ENCODE measurements around the gene CRAT. TPM values are rescaled to one million over a fixed set of nuclear protein-coding genes. Genes with fewer than 3 reads are reported as not detected.

CRAT gene
- total RNA-seq, 1 donor from 2014 or later, result 10.1 TPM

GRCh38 chr9:129149442-129149841 lies 38.8 kb upstream of the CRAT start:
- no peaks in the 10 kb centered on the region for H3K9me3 Mint-ChIP-seq
- no peak overlapping the region for H3K9ac ChIP-seq
- H3F3A ChIP-seq (ENCODE audit: low read depth), result peaks cover 14% of the 10 kb centered on the region
- no peak overlapping the region for H3K4me2 ChIP-seq
- H3K9me3 ChIP-seq (ENCODE audit: low read depth), result no peaks in the 10 kb centered on the region
- no peak for DNase-seq (ENCODE audit: low spot score)
- no peak overlapping the region for H2AFZ ChIP-seq (replicated peaks)
- H3K27ac Mint-ChIP-seq, result peak overlapping the region; percentile 58
- peaks cover 30% of the 10 kb centered on the region for H3K4me1 Mint-ChIP-seq
- peaks cover 16% of the 10 kb centered on the region for H3K4me1 ChIP-seq
- H3K4me3 ChIP-seq, result no peak overlapping the region
- H3K27me3 ChIP-seq, result no peaks in the 10 kb centered on the region
- no peaks in the 10 kb centered on the region for H3K36me3 ChIP-seq
- H3K27me3 Mint-ChIP-seq (ENCODE audit: insufficient read depth, low read depth), result peaks cover 10% of the 10 kb centered on the region
- no peaks in the 10 kb centered on the region for H3K79me2 ChIP-seq (ENCODE audit: low read depth)
- no peak overlapping the region for H3K27ac ChIP-seq
- H3K36me3 Mint-ChIP-seq, result peaks cover 15% of the 10 kb centered on the region
- H3K4me3 Mint-ChIP-seq, result peak overlapping the region; percentile 21
- peaks cover 24% of the 10 kb centered on the region for H4K20me1 ChIP-seq (ENCODE audit: low read depth)
- TF ChIP-seq EZH2 (IDR thresholded peaks at IDR 0.05) (no peak), CTCF (IDR thresholded peaks at IDR 0.05) (no peak), EZH2phosphoT487 (IDR thresholded peaks at IDR 0.05) (no peak)

GRCh38 chr9:129148463-129149204 lies 38.0 kb upstream of the CRAT start:
- peaks cover 33% of the 10 kb centered on the region for H3K4me1 Mint-ChIP-seq
- H3K27ac ChIP-seq, result no peak overlapping the region
- H3K9me3 ChIP-seq (ENCODE audit: low read depth), result no peaks in the 10 kb centered on the region
- H3K27ac Mint-ChIP-seq, result no peak overlapping the region
- H4K20me1 ChIP-seq (ENCODE audit: low read depth), result peaks cover 24% of the 10 kb centered on the region
- DNase-seq (ENCODE audit: low spot score), result no peak
- H3K36me3 ChIP-seq, result no peaks in the 10 kb centered on the region
- no peaks in the 10 kb centered on the region for H3K27me3 ChIP-seq
- H3K9me3 Mint-ChIP-seq, result no peaks in the 10 kb centered on the region
- no peak overlapping the region for H3K4me2 ChIP-seq
- no peak overlapping the region for H3K9ac ChIP-seq
- peaks cover 20% of the 10 kb centered on the region for H3K36me3 Mint-ChIP-seq
- H3K4me3 Mint-ChIP-seq, result peak overlapping the region; percentile 61
- H3F3A ChIP-seq (ENCODE audit: low read depth), result peaks cover 14% of the 10 kb centered on the region
- H3K79me2 ChIP-seq (ENCODE audit: low read depth), result peaks cover 6% of the 10 kb centered on the region
- H3K4me3 ChIP-seq, result no peak overlapping the region
- peaks cover 11% of the 10 kb centered on the region for H3K27me3 Mint-ChIP-seq (ENCODE audit: insufficient read depth, low read depth)
- TF ChIP-seq EZH2 (IDR thresholded peaks at IDR 0.05), result no peak
- no peak for TF ChIP-seq EZH2phosphoT487 (IDR thresholded peaks at IDR 0.05)
- TF ChIP-seq CTCF (IDR thresholded peaks at IDR 0.05), result no peak
- H3K4me1 ChIP-seq, result peaks cover 19% of the 10 kb centered on the region
- no peak overlapping the region for H2AFZ ChIP-seq (replicated peaks)

- Mint-ChIP-seq H3K27ac (peak overlapping the region; percentile 89), H3K36me3 (peaks cover 17% of the 10 kb centered on the region), H3K4me3 (no peak overlapping the region), H3K9me3 (no peaks in the 10 kb centered on the region), H3K27me3 (ENCODE audit: insufficient read depth, low read depth) (peaks cover 14% of the 10 kb centered on the region), H3K4me1 (peaks cover 50% of the 10 kb centered on the region)
- Histone ChIP-seq H3K4me1 (peaks cover 34% of the 10 kb centered on the region), H3K9me3 (ENCODE audit: low read depth) (no peaks in the 10 kb centered on the region), H3K79me2 (ENCODE audit: low read depth) (peaks cover 25% of the 10 kb centered on the region), H4K20me1 (ENCODE audit: low read depth) (peaks cover 24% of the 10 kb centered on the region), H3K27me3 (no peaks in the 10 kb centered on the region), H3F3A (ENCODE audit: low read depth) (peaks cover 16% of the 10 kb centered on the region), H3K9ac (no peak overlapping the region), H3K4me2 (no peak overlapping the region), H3K27ac (peak overlapping the region; percentile 19), H3K36me3 (no peaks in the 10 kb centered on the region), H2AFZ (replicated peaks) (no peak overlapping the region), H3K4me3 (no peak overlapping the region)
- DNase-seq (ENCODE audit: low spot score), result no peak
- TF ChIP-seq EZH2phosphoT487 (IDR thresholded peaks at IDR 0.05), result no peak
- no peak for TF ChIP-seq CTCF (IDR thresholded peaks at IDR 0.05)
These were observed 35.9 kb upstream of the CRAT start for GRCh38 chr9:129146441-129146941.

Measured in neural progenitor cell (in vitro differentiated cells).